SK-N-SH (cell line): Measurements from ENCODE around the gene PPP1R13L.

Experiments used
- ELF1 ChIP-seq: IDR thresholded peaks from 2 replicates; pipeline ENCODE4 v1.4.0; 2012
- EP300 ChIP-seq, 2 experiments: IDR thresholded peaks; 2 replicates each; pipeline versions ENCODE4 v1.4.0 to v1.6.1; 2012; ENCODE audit warnings: borderline replicate concordance in 1 of 2, low read depth in 1 of 2, low read length in 1 of 2
- GABPA ChIP-seq: IDR thresholded peaks from 2 replicates; pipeline ENCODE4 v1.4.0; 2012; ENCODE audit warnings: low read depth, mild to moderate bottlenecking
- POLR2AphosphoS5 ChIP-seq: IDR thresholded peaks from 2 replicates; pipeline ENCODE4 v1.6.1; 2012; ENCODE audit warnings: low read depth, low read length
- RAD21 ChIP-seq: IDR thresholded peaks from 2 replicates; pipeline ENCODE4 v1.6.1; 2012; ENCODE audit warnings: mild to moderate bottlenecking, low read length
- RCOR1 ChIP-seq: fragments of 150-350 bp; IDR thresholded peaks from 2 replicates; pipeline ENCODE4 v1.6.1; 2017; ENCODE audit warnings: antibody characterized with exemption, low read length
- SMC3 ChIP-seq: IDR thresholded peaks from 2 replicates; pipeline ENCODE4 v1.6.1; 2012; ENCODE audit warnings: low read depth, low read length, improper control_type of control experiment
- TAF1 ChIP-seq: IDR thresholded peaks from 2 replicates; pipeline ENCODE4 v1.6.1; 2012; ENCODE audit warnings: low read depth, mild to moderate bottlenecking, low read length, moderate library complexity, borderline replicate concordance
- TF ChIP-seq, protein P1 (sequence below): fragments of 200-600 bp; sonication (generic); IDR thresholded peaks from 2 replicates; pipeline ENCODE4 v1.6.1; 2017; ENCODE audit warnings: antibody characterized with exemption, mild to moderate bottlenecking, moderate library complexity
- TF ChIP-seq, protein P2 (sequence below): IDR thresholded peaks from 2 replicates; pipeline ENCODE4 v1.6.1; 2012; ENCODE audit warnings: mild to moderate bottlenecking, low read depth, low read length, moderate library complexity
- TF ChIP-seq, protein P3 (sequence below): IDR thresholded peaks from 2 replicates; pipeline ENCODE4 v1.4.0; 2012; ENCODE audit warnings: low read depth, borderline replicate concordance
- TF ChIP-seq, protein P4 (sequence below): IDR thresholded peaks from 2 replicates; pipeline ENCODE4 v1.4.0; 2012; ENCODE audit warnings: low read depth, borderline replicate concordance

DNA sequence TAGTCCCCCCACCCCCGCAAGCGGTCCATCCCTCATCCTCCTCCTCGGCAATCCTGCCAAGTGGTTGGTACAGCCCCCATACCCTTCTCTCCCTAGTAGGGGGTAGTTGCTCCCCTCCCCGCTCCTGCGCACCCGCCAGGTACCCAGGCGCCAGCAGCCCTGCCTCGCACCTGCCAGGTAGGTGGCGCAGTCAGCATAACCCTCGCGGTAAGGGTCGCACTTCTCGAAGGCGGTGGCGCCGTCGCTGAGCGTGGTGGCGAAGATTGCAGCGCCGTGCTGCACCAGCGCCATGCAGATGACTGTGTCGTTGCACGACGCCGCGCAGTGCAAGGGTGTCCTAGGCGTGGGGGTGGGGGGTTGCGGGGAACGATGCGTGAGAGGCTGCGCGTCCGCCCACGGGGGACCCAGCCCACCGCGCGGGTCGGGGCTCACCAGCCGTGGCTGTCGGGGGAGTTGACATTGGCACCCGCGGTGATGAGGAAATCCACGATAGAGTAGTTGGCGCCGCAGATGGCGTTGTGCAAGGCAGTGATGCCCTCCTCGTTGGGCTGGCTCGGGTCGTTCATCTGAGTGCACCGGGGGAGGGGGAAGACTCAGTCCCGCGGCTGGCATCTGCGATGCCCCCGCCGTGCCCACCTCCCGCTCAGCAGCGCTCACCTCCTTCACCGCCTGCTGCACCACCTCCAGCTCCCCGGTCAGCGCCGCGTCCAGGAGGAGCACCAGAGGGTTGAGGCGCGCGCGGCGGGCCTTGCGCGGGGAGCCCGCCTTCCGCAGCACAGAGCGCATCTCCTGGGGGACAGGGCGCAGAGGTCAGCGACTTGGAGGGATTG lies 19.3 kb downstream of the PPP1R13L start:
- TF ChIP-seq, protein P1, sequence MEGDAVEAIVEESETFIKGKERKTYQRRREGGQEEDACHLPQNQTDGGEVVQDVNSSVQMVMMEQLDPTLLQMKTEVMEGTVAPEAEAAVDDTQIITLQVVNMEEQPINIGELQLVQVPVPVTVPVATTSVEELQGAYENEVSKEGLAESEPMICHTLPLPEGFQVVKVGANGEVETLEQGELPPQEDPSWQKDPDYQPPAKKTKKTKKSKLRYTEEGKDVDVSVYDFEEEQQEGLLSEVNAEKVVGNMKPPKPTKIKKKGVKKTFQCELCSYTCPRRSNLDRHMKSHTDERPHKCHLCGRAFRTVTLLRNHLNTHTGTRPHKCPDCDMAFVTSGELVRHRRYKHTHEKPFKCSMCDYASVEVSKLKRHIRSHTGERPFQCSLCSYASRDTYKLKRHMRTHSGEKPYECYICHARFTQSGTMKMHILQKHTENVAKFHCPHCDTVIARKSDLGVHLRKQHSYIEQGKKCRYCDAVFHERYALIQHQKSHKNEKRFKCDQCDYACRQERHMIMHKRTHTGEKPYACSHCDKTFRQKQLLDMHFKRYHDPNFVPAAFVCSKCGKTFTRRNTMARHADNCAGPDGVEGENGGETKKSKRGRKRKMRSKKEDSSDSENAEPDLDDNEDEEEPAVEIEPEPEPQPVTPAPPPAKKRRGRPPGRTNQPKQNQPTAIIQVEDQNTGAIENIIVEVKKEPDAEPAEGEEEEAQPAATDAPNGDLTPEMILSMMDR: no peak
- TF ChIP-seq, protein P2, sequence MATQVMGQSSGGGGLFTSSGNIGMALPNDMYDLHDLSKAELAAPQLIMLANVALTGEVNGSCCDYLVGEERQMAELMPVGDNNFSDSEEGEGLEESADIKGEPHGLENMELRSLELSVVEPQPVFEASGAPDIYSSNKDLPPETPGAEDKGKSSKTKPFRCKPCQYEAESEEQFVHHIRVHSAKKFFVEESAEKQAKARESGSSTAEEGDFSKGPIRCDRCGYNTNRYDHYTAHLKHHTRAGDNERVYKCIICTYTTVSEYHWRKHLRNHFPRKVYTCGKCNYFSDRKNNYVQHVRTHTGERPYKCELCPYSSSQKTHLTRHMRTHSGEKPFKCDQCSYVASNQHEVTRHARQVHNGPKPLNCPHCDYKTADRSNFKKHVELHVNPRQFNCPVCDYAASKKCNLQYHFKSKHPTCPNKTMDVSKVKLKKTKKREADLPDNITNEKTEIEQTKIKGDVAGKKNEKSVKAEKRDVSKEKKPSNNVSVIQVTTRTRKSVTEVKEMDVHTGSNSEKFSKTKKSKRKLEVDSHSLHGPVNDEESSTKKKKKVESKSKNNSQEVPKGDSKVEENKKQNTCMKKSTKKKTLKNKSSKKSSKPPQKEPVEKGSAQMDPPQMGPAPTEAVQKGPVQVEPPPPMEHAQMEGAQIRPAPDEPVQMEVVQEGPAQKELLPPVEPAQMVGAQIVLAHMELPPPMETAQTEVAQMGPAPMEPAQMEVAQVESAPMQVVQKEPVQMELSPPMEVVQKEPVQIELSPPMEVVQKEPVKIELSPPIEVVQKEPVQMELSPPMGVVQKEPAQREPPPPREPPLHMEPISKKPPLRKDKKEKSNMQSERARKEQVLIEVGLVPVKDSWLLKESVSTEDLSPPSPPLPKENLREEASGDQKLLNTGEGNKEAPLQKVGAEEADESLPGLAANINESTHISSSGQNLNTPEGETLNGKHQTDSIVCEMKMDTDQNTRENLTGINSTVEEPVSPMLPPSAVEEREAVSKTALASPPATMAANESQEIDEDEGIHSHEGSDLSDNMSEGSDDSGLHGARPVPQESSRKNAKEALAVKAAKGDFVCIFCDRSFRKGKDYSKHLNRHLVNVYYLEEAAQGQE: no peak
- TF ChIP-seq SMC3: no peak
- no peak for TF ChIP-seq ELF1
- TF ChIP-seq, protein P3, sequence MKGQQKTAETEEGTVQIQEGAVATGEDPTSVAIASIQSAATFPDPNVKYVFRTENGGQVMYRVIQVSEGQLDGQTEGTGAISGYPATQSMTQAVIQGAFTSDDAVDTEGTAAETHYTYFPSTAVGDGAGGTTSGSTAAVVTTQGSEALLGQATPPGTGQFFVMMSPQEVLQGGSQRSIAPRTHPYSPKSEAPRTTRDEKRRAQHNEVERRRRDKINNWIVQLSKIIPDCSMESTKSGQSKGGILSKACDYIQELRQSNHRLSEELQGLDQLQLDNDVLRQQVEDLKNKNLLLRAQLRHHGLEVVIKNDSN: no peak
- no peak for TF ChIP-seq GABPA
- no peak for TF ChIP-seq POLR2AphosphoS5
- TF ChIP-seq, protein P4, sequence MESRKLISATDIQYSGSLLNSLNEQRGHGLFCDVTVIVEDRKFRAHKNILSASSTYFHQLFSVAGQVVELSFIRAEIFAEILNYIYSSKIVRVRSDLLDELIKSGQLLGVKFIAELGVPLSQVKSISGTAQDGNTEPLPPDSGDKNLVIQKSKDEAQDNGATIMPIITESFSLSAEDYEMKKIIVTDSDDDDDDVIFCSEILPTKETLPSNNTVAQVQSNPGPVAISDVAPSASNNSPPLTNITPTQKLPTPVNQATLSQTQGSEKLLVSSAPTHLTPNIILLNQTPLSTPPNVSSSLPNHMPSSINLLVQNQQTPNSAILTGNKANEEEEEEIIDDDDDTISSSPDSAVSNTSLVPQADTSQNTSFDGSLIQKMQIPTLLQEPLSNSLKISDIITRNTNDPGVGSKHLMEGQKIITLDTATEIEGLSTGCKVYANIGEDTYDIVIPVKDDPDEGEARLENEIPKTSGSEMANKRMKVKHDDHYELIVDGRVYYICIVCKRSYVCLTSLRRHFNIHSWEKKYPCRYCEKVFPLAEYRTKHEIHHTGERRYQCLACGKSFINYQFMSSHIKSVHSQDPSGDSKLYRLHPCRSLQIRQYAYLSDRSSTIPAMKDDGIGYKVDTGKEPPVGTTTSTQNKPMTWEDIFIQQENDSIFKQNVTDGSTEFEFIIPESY: no peak
- no peak for TF ChIP-seq TAF1
- no peak for TF ChIP-seq RAD21
- no peak for TF ChIP-seq RCOR1
- no peak for TF ChIP-seq EP300 (IDR thresholded peaks at IDR 0.05; ENCODE audit: borderline replicate concordance in 1 of 2, low read depth in 1 of 2, low read length in 1 of 2)
